Lung microvascular endothelial cell (primary cell): Measurements from ENCODE around the gene PNRC1. TPM values are rescaled to one million over a fixed set of nuclear protein-coding genes. Genes with fewer than 3 reads are reported as not detected.
"Not testable (repeated sequence)": the region's sequence is repeated elsewhere in the genome, so short reads cannot be mapped to it uniquely, and the experiment has no call there.

Experiments used
- DNase-seq, 2 donors: peaks; one replicate each; pipeline versions ENCODE4 v3.0.0 to v3.0.0-alpha.2; 2010; ENCODE audit warnings: low read depth in 2 of 2
- total RNA-seq: library from RNA; depleted of rRNA; stranded (reverse); fragments of >200 nt; gene quantifications from 2 replicates; pipeline ENCODE4 v1.2.1, GENCODE V29; 2014

The PNRC1 gene
- 41.6 and 42.9 TPM in 2 replicates for total RNA-seq

GRCh38 chr6:89080281-89081128, at the start of gene PNRC1:
Gene PNRC1 (plus strand): TSS chr6:89080751. CDS start chr6:89080895, 144 bp downstream.
- peak; percentile 100 for DNase-seq

GRCh38 chr6:89032599-89032998, 48.0 kb upstream of the PNRC1 start:
- DNase-seq = peak in 1 of 2 donors; percentile 4

- DNase-seq = peak; percentile 6 to 23
Measured at GRCh38 chr6:89033461-89033860, 47.1 kb upstream of the PNRC1 start.

- not testable (repeated sequence) for DNase-seq
Measured at GRCh38 chr6:89034116-89034515, 46.4 kb upstream of the PNRC1 start.

GRCh38 chr6:89034586-89035251, 45.8 kb upstream of the PNRC1 start:
- peak in 1 of 2 donors; percentile 16 for DNase-seq

- peak in 1 of 2 donors; percentile 68 for DNase-seq
Measured at GRCh38 chr6:89035252-89036101, 45.1 kb upstream of the PNRC1 start.

GRCh38 chr6:89037141-89037900, 43.2 kb upstream of the PNRC1 start:
- DNase-seq = no peak

- not testable (repeated sequence) for DNase-seq
Measured at GRCh38 chr6:89037901-89038293, 42.7 kb upstream of the PNRC1 start.

GRCh38 chr6:89042664-89043063, 37.9 kb upstream of the PNRC1 start:
- no peak for DNase-seq

- no peak for DNase-seq
Measured at GRCh38 chr6:89044328-89045010, 36.1 kb upstream of the PNRC1 start.

- DNase-seq = no peak
Measured at GRCh38 chr6:89045011-89045387, 35.6 kb upstream of the PNRC1 start.

GRCh38 chr6:89045576-89045975, 35.0 kb upstream of the PNRC1 start:
- no peak for DNase-seq

GRCh38 chr6:89047473-89047872, 33.1 kb upstream of the PNRC1 start:
- DNase-seq = no peak

GRCh38 chr6:89048288-89048923, 32.1 kb upstream of the PNRC1 start:
- DNase-seq = no peak

GRCh38 chr6:89048985-89049384, 31.6 kb upstream of the PNRC1 start:
- DNase-seq = no peak

- DNase-seq = no peak
Measured at GRCh38 chr6:89050155-89050554, 30.4 kb upstream of the PNRC1 start.

- DNase-seq = no peak
Measured at GRCh38 chr6:89050697-89051096, 29.9 kb upstream of the PNRC1 start.

- no peak for DNase-seq
Measured at GRCh38 chr6:89051676-89052075, 28.9 kb upstream of the PNRC1 start.

- no peak for DNase-seq
Measured at GRCh38 chr6:89054208-89054607, 26.3 kb upstream of the PNRC1 start.

GRCh38 chr6:89057759-89058158, 22.8 kb upstream of the PNRC1 start:
- DNase-seq = no peak
